Left ventricle myocardium superior (tissue), 1 donor: ENCODE data around the gene TGFB2. TPM values are rescaled to one million over a fixed set of nuclear protein-coding genes. Genes with fewer than 3 reads are reported as not detected.
A peak's percentile ranks its signal among the peaks of the same experiment; 100 is the strongest.

Experiments used
- ATAC-seq: fragments of 200-7000 bp; cut with Tn5 transposase; one replicate; pipeline ENCODE4 v1.9.1; 2020; ENCODE audit warnings: mild to moderate bottlenecking, moderate library complexity
- DNase-seq: peaks from one replicate; pipeline ENCODE4 v3.0.0-alpha.2; 2020
- intact Hi-C: fragments of 100-400 bp; cut with micrococcal nuclease; formaldehyde crosslinking; loops from one replicate; pipeline ENCODE4 v1.11.0; 2022
- total RNA-seq: library from RNA; stranded (reverse); fragmentation: NEBNext Ultra II Directional; extraction: Animal tissue kit (Norgen Biotek cat#: 25700); gene quantifications from one replicate; pipeline ENCODE4 v1.2.1, GENCODE V29; 2021
- donor health status: DM: no; HTN: yes; CAD: no; lungs with severe emphysema.

TGFB2 gene
- total RNA-seq, 1 donor from 2014 or later, result 2.0 TPM

DNA sequence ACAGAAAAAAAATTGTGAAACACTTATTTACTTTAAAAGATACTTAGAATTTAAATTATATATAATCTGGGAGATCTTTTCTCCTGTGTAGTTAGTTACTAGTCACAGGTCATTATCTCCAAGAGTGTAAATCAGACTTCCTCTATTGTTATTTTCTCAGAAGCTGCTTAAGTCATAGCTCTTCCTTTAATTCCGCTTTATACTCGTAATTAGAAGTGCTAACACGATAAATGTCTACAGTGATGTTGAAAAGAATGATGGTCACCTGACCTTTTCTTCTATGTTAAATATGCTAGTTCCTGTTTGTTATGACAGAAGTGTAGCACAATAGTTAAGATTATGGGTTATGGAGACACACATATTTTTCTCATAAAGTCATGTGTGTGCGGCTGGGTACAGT is 123.6 kb downstream of the TGFB2 start:
- DNase-seq (no peak), ATAC-seq (no peak)
- intact Hi-C loops, result no loop called here

- intact Hi-C loops, result no loop called here
Measured at GRCh38 chr1:218472885-218473284, 127.7 kb downstream of the TGFB2 start.

DNA sequence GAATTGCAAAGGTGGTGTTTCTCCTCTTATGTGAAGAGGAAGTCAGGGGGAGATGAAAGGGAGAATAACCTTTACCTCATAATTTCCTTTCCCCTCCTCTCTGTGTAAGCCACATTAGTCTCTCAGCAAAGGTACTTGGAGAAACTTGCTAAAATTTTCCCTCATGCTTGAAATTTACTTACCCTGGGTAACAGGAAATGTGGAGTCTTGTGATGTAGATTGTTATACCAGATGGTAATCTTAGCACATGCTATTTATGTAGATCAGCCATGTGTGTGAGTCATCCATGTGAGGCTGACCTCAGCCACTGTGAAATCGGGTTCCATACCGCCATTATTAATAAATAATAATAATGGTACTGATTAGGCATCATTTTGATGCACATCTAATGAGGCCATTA is 128.4 kb downstream of the TGFB2 start:
- DNase-seq (no peak), ATAC-seq (peak; percentile 22)
- intact Hi-C loops, result no loop called here

More at GRCh38 chr1:218472885-218473284, 127.7 kb downstream of the TGFB2 start:
- no peak for ATAC-seq
- no peak for DNase-seq

DNA sequence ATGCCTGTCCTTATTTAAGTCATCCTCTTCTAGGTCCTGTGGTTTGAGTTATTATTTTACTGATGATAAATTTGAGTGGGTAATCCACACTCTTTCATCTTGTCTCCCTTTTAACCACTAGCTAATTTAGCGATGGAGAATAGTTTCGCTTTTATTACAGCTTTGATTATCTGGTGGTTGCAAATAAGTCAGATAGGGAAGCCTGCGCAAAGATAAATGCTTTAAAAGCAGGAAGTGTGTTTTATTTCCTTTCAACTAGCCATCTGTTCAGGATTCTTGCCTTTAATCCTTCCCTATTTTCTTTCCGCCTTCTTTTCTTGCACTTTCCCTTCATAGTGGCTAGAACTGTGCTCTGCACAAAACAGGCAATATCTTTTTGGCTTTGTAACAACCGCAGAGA is 129.0 kb downstream of the TGFB2 start:
- intact Hi-C loops, result no loop called here
- no peak for DNase-seq
- no peak for ATAC-seq

DNA sequence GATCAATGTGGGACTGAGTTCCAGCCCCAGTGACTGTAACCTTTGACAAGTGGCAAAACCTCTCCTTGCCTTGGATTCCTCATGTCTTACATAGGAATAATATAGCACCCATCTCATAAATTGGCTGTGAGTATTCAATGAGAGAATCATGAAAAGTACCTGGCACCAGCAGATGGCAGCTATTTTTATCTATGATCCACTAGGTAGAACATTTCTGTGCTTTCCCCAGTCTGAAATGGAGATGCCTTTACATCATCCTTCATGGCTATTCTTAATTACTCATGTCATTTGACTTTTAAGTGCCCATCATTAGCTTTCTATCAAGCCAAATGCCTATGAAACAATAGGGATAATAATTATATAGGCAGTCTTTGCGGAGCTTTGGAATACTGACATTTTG is 130.1 kb downstream of the TGFB2 start:
- ATAC-seq (peak; percentile 67), DNase-seq (no peak)
- intact Hi-C loops, result no loop called here

DNA sequence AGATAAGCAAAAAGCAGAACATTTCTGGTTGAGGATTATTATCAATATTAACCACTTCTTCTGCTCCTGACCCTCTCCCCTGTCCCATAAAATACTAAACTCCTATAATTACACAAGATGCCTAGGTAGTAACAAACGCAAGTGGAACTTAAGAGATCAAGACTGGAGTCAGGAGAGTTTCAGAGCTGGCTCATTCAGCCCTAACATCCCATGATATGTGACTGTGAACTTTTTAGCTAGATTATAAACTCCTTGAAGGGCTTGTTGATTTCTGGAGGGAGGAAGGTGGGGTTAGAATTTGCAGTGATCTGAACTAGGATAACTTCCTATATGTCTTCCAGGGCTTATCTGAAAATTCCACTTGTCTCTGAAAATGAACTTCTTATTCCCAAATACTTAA is 130.6 kb downstream of the TGFB2 start:
- intact Hi-C loops, result no loop called here
- ATAC-seq (no peak), DNase-seq (no peak)

GRCh38 chr1:218476385-218476784 is 131.2 kb downstream of the TGFB2 start:
- intact Hi-C loops, result no loop called here
- ATAC-seq (no peak), DNase-seq (no peak)

DNA sequence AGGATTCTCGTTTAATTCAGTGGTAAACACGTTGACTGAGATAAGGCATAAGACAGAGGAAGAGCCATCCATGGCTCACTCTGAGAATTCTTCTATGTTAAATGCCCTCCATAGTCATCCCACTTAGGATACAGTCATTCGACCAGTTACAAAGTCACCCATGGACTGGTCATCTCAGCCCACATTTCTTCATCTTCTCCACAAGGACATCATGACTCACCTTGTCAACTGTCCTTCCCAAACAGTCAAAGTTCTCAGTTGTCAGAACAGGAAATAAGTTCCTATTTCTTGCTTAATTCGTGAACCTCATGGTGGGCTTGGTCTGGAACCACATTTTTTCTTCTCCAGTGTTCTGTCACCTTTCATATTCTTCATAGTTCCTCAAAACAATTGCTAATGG is 133.2 kb downstream of the TGFB2 start:
- ATAC-seq, result no peak
- intact Hi-C loops, result no loop called here

DNA sequence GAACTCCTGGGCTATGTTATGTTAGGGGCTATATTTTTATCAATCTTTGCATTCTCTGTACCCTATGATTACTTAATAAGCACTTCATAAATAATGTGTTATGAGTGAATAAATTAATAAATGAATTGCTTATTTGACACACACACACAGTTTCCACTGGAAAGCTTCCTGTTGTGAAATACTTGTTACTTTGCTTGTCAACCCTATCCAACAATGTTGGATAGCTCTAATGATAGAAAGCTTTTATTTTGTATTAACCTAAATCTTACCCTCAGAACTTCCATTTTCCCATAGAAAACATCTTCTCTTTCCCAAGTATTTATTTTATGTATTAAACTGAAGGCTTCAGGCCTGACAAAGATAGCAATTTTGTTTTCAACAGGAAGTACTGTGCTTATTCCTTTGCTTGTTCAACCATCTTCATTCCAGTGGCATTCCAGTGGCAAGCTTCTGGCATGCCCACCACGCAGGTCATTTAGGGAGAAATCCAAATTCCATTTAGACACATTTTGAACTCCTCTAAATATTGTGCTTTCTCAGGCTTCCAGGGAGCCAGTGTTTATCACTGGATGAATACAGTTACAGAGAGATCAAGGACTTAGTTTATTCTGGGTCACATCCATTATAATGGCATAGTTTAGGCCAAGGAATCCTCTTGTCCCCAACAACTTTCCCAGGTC is 134.4 kb downstream of the TGFB2 start:
- no peak for DNase-seq
- ATAC-seq, result peak; percentile 23
- intact Hi-C loops, result no loop called here

More for the DNA sequence above, 133.2 kb downstream of the TGFB2 start:
- DNase-seq, result no peak

- no peak for DNase-seq
- intact Hi-C loops, result no loop called here
Measured at GRCh38 chr1:218480137-218480536, 135.0 kb downstream of the TGFB2 start.

DNA sequence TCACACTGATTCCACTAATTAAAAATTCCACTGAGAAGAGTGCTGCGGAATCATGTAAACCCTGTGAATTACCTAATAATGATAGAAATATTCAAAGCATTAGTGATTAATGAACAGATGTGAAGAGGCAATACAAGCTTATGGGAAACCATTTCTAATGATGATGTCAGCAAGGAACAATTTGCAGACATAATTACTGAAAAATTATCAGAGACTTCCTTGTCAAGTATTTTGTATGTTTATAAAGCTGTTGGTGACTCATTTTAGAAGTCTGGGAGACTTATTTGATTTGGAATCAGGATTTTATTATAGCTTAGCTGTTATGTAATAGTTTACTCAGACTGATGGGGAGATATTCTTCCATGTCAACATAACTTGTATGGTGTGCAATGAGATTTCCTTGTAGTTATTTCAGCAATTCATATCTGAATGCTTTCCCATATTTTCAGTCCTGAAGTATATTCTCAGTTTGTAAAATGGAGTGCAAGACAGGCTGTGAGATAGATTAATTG is 135.5 kb downstream of the TGFB2 start:
- intact Hi-C loops, result no loop called here
- DNase-seq, result no peak
- peak; percentile 50 for ATAC-seq

More at GRCh38 chr1:218480137-218480536, 135.0 kb downstream of the TGFB2 start:
- ATAC-seq, result peak; percentile 69

GRCh38 chr1:218481116-218481775 is 136.1 kb downstream of the TGFB2 start:
- intact Hi-C loops, result no loop called here
- no peak for DNase-seq
- no peak for ATAC-seq

- DNase-seq, result no peak
- peak; percentile 78 for ATAC-seq
- intact Hi-C loops, result no loop called here
Measured at GRCh38 chr1:218482683-218483082, 137.5 kb downstream of the TGFB2 start.

- DNase-seq (no peak), ATAC-seq (no peak)
- intact Hi-C loops, result no loop called here
Measured at GRCh38 chr1:218485241-218485928, 140.2 kb downstream of the TGFB2 start.

DNA sequence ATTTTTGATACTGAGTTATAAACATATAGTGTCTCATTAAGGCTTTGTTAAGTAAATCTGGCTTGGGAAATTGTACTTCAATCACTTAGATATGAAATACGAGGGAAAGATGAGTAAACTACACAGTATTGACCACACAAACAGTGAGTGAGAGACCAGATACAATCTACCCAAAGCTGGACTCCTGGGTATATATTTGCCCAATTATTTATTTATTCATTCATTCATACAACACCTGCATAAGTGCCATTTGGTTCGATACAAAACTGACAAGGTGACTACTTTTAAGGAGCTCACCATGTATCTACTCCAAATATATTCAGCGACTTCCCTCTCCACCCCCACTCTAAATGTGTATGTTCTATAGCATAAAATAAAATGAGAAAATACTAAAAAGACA is 143.4 kb downstream of the TGFB2 start:
- DNase-seq (no peak), ATAC-seq (no peak)
- intact Hi-C loops, result no loop called here

DNA sequence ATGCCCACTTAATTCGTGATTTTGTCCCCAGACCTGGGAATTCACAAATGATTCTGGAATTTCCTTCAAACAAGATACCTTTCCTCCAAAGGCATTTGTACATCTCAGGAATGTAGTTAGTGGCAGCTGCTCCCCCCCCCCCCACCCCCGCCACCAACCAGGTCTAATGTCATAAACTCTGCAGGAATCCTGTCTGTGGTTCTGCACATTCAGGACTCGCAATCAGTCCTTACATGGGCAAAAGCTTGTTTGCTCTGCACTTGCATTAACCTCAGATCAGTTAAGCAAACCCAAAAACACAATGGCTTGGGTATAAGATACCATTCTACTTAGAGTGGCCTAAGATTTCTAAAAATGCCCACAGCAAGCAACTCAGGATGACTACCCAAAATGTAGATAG is 143.8 kb downstream of the TGFB2 start:
- no peak for DNase-seq
- no peak for ATAC-seq
- intact Hi-C loops, result no loop called here

- intact Hi-C loops, result loop anchor here (10.0 kb wide), 1 partner anchor 146 kb away; the partner anchor contains the start of gene TGFB2
- ATAC-seq (no peak), DNase-seq (no peak)
Measured at GRCh38 chr1:218490406-218490922, 145.3 kb downstream of the TGFB2 start.

GRCh38 chr1:218492874-218493273 is 147.7 kb downstream of the TGFB2 start:
- intact Hi-C loops, result loop anchor here (10.0 kb wide), 1 partner anchor 148 kb away; the partner anchor contains the start of gene TGFB2
- ATAC-seq (no peak), DNase-seq (no peak)

DNA sequence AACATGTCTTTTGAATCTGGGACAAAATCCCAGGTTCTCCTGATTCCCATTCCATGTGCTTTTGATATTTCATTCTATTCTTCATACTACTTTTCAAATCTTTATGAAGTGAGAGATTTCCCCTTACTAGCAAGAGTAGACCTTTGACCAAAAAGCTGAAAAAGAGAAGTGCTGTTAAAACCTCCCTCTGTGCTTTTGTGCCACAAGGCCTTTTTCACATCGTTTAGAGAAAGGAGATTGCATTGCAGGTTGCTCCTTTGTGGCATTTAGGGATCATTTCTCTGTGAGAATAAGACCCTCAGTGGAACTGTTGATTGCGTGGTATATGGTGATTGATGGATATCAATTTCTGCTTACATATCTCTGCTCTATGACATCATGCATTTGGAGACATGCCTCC is 148.8 kb downstream of the TGFB2 start:
- intact Hi-C loops, result loop anchor here (10.0 kb wide), 1 partner anchor 149 kb away; the partner anchor contains the start of gene TGFB2
- DNase-seq (no peak), ATAC-seq (no peak)
